ENCODE data around the gene WDR20. TPM values are rescaled to one million over a fixed set of nuclear protein-coding genes. Genes with fewer than 3 reads are reported as not detected.
A peak's percentile ranks its signal among the peaks of the same experiment; 100 is the strongest.

Gene WDR20
- total RNA-seq, 1 donor from 2014 or later = 14.0 TPM

DNA sequence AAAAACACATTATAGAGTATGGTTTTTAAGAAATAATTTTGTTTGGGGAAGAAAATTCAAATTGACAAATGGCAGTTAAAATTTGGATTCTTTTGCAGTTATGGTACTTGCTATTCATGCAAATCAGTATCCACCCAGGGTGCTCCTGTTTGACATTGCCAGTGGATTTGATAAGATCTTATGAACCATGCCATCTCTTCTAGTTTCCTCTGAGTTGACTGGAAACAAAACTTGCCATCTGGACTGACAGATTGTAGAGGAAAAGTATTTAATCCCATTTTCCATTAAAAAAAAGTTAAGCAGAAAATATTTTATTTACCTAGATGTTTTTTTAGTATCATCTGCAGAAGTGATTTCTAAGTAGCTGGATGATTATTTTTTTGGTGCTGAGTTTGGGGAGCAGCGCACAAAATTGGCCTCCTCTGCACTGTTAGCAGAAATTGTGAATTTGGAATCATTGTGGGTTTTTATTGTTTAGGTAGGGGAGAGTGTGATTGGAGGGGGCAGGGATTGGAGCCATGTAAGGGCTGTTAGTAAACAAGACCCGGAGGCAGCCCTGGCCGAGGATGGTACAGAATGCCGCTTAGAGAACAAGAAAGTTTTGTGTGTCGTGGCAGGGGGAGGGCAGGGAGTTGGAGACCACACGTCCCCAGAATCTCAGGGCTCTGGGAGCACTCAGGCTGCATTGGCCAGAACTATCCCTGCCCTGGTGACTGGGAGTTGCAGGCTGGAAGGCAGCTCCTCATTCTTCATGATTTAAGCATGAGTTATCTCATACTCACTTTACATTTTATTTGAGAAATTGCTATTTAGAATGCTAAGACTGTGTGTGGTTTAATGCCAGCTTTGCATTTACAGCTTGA lies 56.6 kb downstream of the WDR20 start:
- DNase-seq (ENCODE audit: low spot score) = no peak
- no peak for ATAC-seq

DNA sequence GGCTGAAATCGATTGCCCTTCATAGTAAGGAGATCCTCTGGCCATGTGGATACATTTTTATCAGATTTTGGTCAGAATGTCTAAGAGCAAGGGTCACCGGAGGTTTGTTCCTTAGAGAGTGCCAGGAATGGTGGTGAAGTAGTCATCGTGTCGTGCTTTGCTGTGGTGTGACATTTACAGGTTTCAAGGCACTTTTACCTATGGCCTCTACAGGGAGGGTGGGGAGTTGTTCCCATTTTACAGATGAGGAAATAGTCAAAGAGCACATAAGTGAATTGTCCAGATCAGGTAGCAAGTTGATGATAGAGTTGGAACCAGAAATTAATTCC lies 57.2 kb downstream of the WDR20 start:
- no peak for ATAC-seq
- DNase-seq (ENCODE audit: low spot score) = no peak

DNA sequence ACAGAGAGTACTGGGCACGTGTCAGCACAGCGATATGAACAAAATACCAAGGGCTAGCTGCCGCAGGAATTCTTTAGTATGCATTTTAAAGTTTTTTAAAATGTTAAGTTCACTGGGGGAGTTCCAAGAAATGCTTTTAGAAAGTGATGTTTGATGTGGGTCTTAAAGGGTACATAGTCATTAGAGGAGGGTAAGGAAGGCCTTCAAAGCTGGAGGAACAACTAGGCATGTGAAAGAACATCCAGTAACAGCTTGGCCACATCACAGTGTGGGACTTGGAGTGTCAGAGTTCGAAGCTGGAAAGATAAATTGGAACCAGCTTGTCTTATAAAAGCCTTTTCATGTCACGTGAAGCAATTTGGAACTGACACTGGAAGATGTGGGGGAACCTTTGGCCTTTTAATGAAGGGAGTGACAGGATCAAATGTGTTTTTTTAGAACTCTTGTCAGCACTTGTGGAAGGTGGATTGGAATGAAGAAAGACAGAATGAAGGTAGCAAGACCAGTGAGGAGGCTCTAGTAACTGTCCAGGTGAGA lies 57.7 kb downstream of the WDR20 start:
- no peak for ATAC-seq
- DNase-seq (ENCODE audit: low spot score) = no peak

DNA sequence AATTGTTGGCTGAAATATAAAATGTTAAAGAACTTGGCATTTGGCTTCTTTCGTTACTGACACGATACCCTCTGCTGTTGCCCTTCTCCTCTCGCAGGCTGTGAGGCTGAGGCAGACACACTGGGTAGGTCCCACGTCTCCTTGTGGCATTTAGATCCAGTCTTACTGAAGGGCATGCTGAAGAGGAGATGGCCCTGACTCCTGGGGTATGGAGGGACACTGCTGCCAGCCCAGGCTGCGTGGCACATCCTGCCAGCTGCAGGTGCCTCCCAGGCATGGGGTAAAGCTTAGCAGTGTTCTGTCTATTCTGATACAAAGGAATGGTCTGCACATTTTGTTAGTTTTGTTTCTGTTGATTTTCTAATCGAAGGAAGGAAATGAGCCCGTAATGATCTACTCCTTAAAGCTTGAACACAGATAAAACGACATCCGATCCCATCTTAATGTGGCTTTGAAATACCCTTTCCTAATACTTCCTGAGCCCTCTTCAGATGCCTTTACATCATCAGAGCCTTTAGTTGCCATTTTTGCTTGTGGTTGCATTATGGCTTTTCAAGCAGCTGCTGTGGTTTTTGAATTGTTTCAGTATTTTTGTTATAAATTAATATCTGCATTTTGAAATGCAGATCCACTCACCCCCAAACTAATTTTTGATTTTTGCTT lies 61.1 kb downstream of the WDR20 start:
- ATAC-seq = no peak
- DNase-seq (ENCODE audit: low spot score) = no peak

DNA sequence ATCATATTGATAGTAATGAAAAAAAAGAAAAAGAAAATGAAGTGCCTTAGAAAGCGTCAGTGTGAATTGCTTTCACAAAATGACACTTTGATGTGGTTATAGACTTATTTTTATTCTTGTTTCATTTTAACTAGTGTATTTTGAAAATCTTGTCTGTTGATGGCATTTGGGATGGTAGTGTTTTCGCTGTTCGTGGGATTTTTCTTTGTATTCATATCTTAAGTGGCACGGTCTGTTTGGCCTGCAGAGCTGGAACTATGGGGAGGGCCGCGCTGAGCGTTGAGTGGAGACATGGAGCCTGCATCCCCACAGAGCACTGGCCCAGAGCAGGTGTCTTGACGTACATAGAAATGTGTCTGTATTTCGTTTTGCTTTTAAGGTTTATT lies 61.6 kb downstream of the WDR20 start:
- ATAC-seq = no peak

DNA sequence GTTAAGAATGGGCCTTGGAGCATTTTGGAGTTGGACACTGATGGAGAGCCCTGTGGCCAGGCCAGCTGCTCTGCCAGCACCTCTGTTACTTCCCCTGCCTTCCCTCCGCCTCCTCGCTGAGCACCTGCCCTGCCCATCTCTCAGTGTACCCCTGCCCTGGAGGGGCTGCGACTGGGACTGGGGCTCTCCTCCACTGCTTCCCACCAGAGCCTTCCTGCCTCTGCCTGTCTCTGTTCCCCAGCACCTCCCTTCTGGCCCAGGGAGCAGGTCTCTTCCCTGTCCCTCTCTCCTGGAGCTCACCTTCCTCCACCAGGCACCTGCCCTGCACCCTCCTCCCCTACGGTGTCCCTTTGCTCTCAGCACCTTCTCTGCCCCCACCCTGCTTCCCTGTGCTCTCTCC lies 62.1 kb downstream of the WDR20 start:
- DNase-seq (ENCODE audit: low spot score) = no peak
- ATAC-seq = peak; percentile 11

More for the DNA sequence above, 61.6 kb downstream of the WDR20 start:
- DNase-seq (ENCODE audit: low spot score) = no peak

DNA sequence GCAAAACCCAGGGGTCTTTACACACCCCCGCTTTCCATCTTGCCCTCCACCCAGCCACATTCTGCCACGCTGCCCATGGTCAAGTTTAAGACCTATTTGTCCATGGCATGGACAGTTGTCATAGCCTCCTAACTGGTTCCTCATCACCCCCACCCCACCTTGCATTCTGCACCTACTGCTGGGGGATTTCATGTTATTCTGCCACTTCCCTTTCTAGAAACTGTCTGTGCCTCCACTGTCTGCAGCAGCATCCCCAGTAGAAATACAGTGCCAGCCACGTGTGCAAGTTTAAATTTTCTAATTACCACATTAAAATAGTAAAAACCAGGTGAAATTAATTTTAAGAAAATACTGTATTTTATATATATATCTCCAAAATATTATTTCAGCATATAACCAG lies 63.2 kb downstream of the WDR20 start:
- DNase-seq (ENCODE audit: low spot score) (no peak), ATAC-seq (no peak)

DNA sequence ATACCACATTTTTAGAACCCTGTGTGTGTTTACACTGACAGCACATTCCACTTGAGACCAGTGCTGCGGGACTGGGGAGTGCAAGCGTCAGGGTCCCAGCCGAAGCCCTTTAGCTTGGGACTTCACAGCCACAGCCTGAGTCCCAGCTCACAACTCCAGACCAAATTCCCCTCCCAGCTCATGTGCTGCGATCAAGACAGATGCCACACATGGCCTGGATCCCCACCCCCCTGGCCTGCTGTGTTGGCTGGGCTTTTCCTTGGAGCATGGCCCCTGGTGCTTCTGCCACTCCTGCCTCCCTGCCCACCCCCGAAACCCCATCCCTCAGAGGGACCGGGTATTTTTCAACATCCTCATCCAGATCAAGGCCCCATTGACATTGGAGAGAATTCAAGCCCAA lies 63.7 kb downstream of the WDR20 start:
- DNase-seq (ENCODE audit: low spot score) (no peak), ATAC-seq (no peak)

DNA sequence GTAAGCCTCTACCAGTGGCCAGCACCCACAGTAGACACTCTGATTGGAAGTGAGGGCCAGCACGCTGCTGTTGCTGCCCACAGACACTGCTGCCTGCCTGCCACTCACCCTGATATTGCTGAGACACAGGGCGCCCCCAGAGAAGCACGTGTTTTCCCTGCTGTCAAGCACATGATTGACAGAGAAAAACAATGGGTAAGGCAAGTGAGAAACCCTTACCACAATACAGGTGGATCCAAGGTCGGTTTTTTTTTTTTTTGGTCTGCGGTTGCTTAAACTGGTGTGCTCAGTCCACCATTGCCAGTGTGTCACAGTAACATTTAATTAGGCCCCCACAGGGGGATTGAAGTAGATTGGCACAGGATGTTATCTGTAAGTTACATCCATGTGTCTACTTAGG lies 65.9 kb downstream of the WDR20 start:
- ATAC-seq = no peak
- no peak for DNase-seq (ENCODE audit: low spot score)

DNA sequence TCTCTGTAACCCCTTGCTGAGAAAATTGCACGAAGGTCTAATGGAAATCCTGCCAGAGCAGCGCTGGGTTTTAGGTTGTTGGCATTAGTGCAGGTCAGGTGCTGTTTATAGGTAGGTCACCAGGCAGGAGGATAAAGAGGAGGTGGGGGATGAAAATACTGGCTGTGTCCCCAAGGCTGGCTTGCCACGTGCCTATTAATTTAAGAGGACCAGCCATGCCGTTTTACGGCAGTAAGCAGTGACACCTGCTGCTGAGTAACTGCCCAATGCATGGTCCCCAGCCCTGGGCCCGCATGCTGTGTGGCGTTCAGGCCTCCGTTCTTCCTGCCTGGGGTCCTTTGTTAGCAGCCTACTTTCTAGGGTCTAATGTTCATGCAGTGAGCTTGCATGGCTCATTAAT lies 67.2 kb downstream of the WDR20 start:
- ATAC-seq (no peak), DNase-seq (ENCODE audit: low spot score) (no peak)

DNA sequence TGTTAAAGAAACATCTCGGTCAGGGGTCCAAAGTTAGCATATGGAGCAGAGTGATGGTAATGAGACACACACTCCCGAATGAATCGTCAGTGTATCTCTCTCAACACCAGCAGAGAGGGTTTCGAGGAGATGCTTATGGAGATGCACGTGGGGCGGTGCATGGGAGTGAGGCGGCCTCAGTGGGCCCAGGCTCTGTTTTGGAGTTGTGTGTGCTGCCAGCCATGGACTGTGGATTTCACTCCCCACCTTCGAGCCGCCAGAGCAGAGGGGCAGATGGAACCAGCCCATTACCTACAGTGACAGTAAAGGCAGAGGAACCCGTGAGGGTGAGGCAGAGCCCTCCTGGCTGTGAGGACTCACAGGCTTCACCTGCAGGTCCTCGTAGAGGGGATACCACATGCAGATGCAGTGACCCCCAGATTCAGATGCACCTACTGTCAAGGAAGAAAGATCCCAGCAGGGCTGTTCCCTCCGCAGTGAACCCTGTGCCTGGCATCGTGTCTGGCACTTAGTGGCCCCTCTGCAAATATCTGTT lies 68.2 kb downstream of the WDR20 start:
- ATAC-seq (no peak), DNase-seq (ENCODE audit: low spot score) (no peak)

DNA sequence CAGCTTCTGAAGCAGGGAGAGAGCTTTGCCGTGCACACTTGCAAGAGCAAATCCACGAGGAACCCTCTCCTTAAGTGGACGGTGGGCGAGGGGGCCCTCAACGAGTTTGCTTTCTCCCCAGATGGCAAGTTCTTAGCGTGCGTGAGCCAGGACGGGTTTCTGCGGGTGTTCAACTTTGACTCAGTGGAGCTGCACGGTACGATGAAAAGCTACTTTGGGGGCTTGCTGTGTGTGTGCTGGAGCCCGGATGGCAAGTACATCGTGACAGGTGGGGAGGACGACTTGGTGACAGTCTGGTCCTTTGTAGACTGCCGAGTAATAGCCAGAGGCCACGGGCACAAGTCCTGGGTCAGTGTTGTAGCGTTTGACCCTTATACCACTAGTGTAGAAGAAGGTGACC lies 69.0 kb downstream of the WDR20 start:
- DNase-seq (ENCODE audit: low spot score) (no peak), ATAC-seq (no peak)

DNA sequence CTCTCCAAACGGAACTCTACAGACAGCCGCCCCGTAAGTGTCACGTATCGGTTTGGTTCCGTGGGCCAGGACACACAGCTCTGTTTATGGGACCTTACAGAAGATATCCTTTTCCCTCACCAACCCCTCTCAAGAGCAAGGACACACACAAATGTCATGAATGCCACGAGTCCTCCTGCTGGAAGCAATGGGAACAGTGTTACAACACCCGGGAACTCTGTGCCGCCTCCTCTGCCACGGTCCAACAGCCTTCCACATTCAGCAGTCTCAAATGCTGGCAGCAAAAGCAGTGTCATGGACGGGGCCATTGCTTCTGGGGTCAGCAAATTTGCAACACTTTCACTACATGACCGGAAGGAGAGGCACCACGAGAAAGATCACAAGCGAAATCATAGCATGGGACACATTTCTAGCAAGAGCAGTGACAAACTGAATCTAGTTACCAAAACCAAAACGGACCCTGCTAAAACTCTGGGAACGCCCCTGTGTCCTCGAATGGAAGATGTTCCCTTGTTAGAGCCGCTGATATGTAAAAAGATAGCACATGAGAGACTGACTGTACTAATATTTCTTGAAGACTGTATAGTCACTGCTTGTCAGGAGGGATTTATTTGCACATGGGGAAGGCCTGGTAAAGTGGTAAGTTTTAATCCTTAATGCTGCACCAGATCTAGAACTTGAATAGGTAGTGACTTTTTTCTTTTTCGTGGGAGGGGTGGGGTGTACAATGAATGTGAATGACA lies 69.7 kb downstream of the WDR20 start:
- DNase-seq (ENCODE audit: low spot score) (peak; percentile 79), ATAC-seq (peak; percentile 94)

DNA sequence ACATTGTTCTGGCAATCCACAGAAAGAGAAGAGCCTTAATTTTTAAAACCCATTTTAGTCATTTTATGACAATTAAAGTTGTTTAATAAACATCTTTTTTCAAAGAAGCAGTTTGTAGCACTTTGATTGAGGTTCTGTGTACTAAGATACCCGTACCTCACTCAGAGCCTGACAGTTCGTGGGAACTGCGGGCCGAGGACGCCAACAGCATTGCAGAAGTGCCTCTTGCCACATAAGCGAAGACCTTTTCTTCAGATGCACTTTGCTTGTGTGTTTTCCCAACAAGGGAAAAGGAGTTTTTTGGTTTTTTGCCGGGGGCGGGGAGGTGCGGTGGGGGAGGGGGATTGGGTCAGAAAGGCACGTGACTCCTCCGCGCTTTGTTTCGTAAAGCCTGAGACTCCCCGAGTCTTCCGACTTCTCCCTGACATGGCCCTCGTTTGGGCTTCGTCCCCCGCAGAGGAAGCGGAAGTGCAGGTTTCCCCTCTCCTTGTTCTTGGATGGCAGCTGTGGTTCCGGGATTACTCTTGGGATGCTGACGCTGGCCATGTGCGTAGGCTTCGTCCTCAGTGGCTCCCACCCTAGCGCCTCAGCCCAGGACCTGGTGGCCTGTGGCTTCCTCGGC lies 70.8 kb downstream of the WDR20 start:
- ATAC-seq (no peak), DNase-seq (ENCODE audit: low spot score) (no peak)

DNA sequence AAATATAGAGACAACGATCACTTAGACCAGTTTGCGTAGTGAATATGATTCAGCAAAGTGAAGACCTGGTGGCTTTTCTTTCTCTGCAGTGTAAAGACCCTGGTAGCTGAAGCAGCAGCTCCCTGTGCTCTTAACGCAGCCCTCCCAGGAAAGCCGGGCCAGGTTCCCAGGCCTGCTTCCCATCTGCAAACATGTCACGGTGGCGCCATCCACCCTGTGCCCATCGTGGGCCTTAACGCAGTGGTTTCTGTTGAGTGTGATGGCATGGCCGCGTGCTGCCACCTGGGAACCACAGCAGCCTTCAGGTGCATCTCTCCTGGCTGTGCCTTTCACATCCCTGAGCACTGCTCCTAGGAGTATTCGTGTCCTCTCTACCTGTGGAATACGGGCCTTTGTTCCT lies 71.5 kb downstream of the WDR20 start:
- DNase-seq (ENCODE audit: low spot score) = no peak
- ATAC-seq = no peak

DNA sequence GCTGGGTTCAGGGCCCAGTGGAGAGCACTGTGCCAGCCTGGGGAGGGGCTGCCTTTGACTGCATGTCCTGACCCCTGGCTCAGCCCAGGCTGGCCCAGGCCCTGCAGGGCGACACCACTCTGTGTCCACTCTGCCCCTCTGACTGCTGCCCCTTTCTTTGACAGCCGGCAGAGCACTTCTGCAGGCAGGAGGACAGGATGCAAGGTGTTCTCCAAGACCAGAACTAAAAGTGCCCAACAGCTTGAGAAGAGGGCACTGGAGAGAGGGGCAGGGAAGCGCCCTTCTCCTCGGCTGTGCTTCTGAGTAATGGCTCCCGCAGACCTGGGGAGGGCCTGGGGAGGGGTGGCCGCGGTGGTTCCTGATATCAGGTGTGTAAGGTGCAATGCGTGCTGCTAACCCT lies 72.7 kb downstream of the WDR20 start:
- DNase-seq (ENCODE audit: low spot score) (no peak), ATAC-seq (no peak)

DNA sequence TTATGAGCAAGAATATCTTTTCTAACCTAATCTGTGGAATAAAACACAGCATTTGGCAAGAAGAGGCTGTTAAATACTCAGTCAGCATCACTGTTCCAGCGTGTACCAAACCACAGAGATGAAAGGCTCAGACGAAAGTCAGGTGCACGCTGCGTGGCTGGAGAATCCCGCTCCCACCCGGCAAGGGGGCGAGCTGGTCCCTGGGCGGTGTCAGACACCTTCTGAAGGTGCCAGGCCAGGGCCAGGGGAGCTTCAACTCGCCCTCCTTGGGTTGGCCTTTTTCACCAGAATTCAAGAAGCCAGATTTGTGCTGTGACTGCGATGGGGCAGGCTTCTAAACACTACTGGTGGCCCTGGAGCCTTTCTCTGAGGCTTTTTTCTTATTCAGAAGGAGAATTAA lies 73.1 kb downstream of the WDR20 start:
- no peak for DNase-seq (ENCODE audit: low spot score)

DNA sequence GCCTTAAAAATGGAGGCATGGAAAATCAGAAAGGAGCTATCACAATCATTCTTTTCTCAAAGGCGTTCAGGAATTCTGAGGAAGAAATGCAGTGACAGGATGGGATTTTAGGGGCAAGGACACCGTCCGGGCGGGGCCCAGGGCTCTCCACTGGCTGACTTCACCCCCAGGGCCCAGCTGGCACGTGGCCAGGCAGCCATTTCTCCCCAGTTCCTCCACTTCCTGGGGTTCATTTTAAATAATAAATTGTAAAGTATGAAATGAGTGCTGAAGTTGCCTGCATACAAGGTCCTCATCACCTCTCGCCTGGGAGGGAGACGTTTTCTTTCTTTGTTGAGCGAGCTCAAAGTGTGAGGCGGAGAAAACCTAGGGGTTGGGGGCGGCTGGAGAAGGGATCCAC lies 73.8 kb downstream of the WDR20 start:
- DNase-seq (ENCODE audit: low spot score) (no peak), ATAC-seq (no peak)

More for the DNA sequence above, 73.1 kb downstream of the WDR20 start:
- no peak for ATAC-seq

DNA sequence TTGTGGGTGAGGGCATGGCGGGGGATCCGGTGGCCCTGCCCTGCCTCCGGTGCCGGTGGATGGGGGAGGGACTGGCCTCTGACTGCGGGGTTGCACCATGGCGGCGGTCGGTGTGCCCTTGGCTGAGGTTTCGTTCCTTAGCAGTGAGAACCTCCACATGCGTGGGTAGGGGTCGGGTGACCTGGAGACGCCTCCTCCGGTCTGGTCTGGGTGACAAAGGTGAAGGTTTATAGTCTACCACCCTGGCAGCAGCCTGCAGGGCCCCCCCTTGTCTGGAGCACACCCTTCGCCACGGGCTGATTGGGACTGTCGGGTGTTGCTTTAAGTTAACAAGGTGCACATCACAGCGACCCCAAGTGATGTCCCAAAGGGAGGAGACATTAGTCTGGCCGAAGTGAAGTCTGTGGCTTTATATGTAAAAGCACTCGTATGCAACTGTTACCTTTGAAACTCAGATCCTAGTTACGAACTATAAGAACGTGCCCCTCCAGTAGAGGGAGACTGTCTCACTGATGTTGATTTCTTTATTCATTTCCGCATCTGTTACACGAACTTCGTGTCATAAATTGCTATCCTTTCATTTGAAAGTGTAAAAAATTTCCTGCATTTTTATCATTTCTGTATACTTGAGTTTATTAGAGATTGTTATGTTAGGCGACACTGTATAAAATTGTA lies 74.4 kb downstream of the WDR20 start:
- DNase-seq (ENCODE audit: low spot score) = no peak

DNA sequence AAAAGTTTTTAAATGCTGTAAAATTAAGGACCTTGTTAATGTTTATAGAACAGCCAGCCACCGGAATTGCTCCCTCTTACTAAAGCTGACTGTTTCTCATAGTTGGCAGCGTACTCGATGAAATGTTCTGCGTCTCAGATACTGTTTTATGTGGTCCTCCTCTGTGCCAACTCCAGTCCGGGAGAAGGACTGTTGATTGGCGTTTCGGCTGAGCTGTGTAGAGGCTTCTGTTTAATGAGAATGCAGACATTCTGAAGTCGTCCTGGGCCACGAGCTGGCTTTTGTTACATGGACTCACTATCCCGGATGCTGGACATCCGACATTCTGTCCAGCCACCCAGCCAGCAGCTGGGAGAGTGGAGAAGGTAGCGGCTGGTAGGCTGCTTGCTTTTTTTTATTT lies 75.4 kb downstream of the WDR20 start:
- DNase-seq (ENCODE audit: low spot score) (no peak), ATAC-seq (no peak)

More for the DNA sequence above, 74.4 kb downstream of the WDR20 start:
- ATAC-seq = no peak
